Measurements from ENCODE around the gene GTF3C5.
"Not testable (repeated sequence)": the region's sequence is repeated elsewhere in the genome, so short reads cannot be mapped to it uniquely, and the experiment has no call there.

Gene GTF3C5

DNA sequence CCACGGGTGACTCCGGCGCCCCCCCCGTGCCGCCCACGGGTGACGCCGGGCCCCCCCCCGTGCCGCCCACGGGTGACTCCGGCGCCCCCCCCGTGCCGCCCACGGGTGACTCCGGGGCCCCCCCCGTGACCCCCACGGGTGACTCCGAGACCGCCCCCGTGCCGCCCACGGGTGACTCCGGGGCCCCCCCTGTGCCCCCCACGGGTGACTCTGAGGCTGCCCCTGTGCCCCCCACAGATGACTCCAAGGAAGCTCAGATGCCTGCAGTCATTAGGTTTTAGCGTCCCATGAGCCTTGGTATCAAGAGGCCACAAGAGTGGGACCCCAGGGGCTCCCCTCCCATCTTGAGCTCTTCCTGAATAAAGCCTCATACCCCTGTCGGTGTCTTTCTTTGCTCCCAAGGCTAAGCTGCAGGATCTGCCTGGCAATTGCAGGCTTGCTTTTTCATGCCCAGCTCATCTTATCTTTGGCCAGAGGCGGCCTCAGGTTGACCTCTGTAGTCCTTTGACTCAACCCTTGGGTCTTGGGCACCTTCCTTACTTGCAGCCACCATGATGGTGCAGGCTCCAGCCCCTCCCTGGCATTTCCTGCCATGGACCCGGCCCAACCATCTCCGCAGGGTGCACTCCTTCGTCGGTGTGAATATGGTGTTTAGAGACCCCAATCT is 40.8 kb downstream of the GTF3C5 start:
- no peak for DNase-seq (ENCODE audit: low spot score)

DNA sequence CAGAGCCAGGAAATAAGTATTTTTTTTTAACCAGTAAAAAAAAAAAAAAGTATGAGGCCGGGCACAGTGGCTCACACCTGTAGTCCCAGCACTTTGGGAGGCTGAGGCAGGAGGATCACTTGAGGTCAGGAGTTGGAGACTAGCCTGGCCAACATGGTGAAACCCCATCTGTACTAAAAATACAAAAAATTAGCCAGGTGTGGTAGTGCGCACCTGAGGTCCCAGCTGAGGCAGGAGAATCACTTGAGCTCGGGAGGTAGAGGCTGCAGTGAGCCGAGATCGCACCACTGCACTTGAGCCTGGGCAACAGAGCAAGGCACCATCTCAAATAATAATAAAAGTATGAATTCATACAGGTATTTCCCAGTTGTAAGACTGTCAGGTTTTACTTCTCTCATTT is 41.4 kb downstream of the GTF3C5 start:
- not testable (repeated sequence) for DNase-seq (ENCODE audit: low spot score)

DNA sequence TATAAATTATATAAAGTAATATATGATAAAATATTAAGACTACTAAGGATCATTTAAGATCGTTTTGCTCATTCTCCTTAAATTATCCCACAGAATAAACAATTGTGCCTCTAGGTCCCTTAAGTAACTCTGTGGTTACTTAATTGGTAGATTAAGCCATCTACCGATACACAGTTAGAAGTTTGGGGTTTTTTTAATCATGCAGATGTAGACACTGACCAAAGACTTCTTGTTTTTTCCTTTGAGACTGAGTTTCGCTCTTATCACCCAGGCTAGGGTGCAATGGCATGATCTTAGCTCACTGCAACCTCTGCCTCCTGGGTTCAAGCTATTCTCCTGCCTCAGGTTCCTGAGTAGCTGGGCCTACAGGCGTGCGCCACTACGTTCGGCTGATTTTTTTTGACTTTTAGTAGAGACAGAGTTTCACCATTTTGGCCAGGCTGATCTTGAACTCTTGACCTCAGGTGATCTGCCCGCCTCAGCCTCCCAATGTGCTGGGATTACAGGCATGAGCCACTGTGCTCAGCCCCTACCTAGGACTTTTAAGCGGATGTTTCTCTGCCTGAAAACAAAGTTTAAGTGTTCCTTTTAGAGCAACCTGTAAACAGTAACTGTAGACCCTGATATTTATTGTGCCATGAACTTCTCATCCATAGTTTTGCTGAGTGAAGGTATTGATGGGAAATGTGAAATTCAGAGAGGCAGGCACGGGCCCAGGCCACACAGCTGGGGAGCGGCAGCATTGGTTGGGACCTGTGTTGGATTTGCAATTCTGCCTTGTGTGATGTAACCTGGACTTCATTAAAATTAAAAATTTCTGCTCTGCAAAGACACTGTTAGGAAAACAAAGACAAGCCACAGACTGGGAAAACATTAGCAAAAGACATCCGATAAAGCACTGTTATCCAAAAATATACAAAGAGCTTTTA is 42.6 kb downstream of the GTF3C5 start:
- no peak for DNase-seq (ENCODE audit: low spot score)

DNA sequence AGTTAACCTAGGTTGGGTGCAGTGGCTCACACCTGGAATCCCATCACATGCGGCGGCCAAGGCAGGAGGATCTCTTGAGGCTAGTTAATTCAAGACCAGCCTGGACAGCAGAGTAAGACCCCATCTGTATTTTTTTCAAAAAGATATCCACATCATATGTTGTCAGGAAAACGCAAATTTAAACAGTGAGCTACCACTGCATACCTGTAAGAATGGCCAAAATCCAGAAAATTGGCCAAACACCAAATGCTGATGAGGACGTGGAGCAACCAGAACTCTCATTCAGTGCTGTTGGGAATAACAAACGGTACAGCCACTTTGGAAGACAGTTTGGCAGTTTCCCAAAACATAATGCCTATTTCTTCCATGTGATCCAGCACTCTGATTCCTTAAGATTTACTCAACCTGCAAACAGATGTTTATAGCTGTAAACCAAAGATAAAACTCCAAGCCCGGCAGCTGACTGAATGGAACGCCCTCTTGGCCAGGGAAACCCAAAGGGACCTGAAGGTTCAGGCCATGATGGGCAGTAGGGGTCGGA is 43.4 kb downstream of the GTF3C5 start:
- no peak for DNase-seq (ENCODE audit: low spot score)

DNA sequence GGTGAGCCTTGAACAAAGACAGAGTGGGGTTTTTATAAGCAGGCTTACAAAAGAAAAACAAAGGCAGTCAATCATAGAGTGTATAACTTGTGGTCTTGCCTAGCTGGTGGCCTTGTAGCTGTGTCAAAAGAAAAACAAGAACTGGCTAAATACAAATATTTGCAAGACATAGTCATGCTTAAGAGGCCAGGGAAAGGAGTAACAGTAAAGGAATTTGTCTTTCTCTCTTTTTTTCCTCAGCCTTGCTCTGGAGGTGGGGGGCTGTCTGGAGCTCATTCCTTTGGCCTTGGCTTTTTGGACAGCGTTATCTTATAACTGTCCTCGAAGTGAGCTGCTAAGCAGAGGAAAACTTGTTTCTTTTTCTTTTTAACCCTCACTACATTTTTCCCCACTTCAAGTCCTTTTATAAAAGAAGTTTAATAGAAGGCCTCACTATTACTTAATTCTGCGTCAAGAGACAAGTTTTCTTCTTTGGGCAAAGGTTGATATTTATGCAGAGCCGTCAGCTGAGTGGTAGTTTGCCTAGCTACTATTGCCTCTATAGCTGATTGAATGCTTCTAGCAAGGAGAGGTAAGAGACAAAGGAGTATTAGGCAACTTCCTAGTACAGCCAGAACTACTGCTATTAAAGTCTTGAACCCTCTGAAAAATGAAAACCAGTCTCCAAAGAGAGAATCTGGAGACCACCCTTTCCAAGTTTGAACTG is 45.3 kb downstream of the GTF3C5 start:
- DNase-seq (ENCODE audit: low spot score), result no peak

DNA sequence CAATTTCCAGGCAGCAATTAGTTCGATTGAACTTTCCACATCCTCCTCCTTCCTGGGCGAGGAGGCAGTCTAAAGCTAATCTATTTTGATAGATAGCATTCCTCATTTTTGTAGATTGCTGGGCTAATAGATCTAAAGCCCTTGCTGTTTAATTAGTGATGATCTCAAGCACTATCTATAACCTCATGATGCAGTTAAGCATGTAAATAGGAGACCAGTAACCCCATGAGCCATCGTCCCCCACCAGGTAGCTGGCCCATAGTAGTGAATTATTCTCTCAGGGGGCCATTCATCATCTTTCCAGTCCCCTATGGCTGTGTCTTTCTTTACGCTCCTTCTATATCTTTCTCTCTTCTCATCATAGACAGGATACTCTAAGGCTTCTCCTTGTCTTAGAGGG is 45.9 kb downstream of the GTF3C5 start:
- DNase-seq (ENCODE audit: low spot score), result no peak

DNA sequence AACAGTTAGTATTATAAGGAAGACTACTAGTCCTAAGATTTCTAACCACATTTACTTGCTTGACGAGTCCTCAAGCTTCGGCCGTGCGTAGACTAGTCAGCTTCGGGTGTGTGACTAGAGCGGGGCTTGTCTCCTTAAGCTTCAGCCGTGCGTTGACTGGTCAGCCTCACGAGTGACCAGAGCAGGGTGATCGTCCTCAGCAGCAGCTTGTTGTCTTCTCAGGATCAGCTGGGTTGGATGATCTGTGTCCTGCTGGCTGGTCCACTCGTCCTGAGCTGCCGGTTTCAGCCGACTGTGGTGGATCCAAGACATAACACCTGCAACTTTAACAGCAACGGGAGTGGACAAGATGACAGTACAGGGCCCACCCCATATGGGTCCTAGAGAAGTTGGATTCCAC is 47.7 kb downstream of the GTF3C5 start:
- DNase-seq (ENCODE audit: low spot score), result no peak

DNA sequence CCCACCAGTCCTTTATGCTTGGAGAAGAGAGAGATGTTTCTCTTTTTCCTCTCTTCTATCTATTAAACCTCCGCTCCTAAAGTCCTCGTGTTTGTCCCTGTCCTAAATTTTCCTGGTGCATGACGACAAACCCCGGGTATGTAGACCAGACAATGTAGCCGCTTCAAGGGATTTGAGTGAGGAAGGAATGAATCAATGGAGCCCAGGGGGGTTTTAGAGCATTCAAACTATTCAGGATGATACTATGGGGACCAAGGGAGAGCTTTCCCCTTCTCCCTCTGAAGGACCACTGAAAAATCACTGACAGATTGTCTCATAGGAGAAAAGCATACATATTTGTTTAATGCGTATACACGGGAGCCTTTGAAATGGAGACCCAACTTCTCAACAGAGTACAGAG is 49.4 kb downstream of the GTF3C5 start:
- no peak for DNase-seq (ENCODE audit: low spot score)

DNA sequence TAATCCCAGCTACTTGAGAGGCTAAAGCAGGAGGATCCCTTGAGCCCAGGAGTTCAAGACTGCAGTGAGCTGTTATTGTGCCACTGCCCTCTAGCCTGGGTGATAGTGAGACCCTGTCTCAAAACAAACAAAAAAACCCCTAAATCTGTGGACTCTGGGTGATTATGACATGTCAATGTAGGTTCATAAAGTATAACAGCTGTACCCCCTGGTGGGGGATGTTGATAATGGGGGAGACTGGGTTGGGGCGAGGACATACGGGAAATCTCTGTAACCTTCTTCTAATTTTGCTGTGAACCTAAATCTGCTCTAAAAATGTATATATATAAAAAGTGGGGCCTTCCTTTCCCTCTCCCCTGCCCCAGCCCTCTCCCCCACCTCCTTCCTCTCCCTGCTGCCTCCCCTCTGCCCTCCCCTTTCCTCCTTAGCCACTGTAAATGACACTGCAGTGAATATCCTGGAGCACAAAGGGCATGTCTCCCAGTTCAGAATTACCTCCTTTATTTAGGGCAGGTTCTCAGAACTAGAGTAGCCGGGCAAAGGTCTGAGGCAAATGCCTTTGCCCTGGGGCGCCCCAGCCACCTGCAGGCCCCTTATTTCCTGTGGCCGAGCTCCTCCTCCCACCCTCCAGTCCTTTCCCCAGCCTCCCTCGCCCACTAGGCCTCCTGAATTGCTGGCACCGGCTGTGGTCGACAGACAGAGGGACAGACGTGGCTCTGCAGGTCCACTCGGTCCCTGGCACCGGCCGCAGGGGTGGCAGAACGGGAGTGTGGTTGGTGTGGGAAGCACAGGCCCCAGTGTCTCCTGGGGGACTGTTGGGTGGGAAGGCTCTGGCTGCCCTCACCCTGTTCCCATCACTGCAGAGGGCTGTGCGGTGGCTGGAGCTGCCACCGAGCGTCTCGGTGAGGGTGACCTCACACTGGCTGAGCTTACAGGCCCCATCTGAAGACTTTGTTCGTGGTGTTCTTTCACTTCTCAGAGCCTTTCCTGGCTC is 50.3 kb downstream of the GTF3C5 start:
- not testable (repeated sequence) for DNase-seq (ENCODE audit: low spot score)

DNA sequence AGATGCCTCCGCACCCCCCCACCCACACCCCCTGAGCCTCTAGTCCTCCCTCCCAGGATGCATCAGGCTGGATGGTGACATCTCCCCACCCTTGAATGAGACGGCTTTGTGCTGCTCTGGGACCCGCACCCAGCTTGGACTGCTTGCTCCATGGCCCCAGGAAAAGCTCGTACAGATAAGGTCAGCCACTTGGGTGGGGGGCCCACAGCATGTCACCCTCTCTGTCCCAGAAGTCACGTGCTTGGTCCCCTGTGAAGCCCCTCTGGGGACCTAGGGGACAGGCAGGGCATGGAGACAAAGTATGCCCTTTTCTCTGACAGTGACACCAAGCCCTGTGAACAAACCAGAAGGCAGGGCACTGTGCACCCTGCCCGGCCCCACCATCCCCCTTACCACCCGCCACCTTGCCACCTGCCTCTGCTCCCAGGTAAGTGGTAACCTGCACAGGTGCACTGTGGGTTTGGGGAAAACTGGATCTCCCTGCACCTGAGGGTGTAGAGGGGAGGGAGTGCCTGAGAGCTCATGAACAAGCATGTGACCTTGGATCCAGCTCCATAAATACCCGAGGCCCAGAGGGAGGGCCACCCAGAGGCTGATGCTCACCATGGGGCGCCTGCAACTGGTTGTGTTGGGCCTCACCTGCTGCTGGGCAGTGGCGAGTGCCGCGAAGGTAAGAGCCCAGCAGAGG is 51.3 kb downstream of the GTF3C5 start:
- DNase-seq (ENCODE audit: low spot score), result peak; percentile 12

DNA sequence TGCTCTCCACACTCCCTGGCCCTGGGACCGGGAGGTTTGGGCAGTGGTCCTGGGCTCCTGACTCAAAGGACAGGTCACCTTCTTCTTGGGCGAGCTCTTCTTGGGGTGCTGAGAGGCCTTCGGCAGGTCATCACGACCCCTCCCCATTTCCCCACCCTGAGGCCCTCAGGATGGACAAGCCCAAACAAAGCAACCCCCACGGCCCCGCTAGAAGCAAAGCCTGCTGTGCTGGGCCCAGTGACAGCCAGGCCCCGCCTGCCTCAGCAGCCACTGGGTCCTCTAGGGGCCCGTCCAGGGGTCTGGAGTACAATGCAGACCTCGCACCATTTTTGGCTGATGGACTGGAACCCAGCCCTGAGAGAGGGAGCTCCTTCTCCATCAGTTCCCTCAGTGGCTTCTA is 52.9 kb downstream of the GTF3C5 start:
- not testable (repeated sequence) for DNase-seq (ENCODE audit: low spot score)

DNA sequence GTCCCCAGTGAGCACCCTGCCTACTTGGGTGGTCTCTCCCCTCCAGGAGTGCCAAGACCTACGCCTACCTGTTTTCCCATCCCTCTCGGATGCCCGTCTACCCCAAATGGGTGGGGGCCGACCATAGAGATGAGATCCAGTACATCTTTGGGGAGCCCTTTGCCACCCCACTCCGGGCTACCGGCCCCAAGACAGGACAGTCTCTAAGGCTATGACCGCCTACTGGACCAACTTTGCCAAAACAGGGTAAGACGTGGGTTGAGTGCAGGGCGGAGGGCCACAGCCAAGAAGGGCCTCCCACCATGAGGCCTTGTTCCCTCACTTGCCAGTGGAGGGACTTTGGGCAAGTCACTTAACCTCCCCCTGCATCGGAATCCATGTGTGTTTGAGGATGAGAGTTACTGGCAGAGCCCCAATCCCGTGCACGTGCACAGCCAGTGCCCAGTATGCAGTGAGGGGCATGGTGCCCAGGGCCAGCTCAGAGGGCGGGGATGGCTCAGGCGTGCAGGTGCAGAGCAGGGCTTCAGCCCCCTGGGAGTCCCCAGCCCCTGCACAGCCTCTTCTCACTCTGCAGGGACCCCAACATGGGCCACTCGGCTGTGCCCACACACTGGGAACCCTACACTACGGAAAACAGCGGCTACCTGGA is 55.5 kb downstream of the GTF3C5 start:
- DNase-seq (ENCODE audit: low spot score), result not testable (repeated sequence)

DNA sequence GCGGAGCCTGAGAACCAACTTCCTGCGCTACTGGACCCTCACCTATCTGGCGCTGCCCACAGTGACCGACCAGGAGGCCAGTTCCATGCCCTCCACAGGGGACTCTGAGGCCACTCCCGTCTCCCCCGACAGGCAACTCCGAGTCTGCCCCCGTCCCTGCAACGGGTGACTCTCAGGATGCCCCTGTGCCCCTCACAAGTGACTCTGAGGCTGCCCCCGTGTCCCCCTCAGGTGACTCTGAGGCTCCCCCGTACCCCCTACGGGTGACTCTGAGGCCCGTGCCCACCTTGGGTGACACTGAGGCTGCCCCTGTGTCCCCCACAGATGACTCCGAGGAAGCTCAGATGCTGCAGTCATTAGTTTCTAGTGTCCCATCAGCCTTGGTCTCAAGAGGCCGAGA is 56.1 kb downstream of the GTF3C5 start:
- DNase-seq (ENCODE audit: low spot score), result peak; percentile 13

DNA sequence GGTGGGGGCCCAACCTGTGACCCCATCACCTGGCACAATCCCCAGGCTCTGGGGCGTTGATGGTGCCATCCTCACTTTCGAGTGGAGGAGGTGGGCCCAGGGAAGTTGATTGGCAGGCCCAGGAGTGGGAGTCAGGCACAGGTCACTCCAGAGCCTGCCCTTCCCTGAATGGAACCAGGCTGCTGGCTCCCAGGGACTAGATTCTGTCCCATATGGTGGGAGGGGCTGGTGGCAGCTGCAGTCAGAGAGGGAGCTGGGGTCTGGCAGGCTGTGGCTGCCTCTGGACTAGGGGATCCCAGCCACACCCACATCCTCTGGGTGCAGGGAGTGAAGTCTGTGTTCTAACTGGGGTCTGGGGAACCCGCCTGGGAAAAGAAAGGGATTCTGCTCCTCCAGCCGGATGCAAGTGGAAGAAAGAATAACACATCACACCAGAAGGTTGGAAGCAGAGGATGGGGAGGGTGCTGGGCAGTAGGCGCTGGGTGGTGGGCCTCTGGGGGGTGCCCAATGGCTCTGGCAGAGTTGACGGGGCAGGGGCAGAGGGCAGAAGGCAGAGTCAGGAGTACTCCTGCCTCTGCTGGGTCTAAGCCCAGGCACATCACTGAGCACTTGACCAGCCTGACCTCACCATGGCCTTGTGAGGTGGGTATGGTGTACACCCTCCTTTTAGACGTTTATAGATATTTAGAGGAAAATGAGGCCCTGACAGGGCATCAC is 56.8 kb downstream of the GTF3C5 start:
- DNase-seq (ENCODE audit: low spot score), result peak; percentile 18

DNA sequence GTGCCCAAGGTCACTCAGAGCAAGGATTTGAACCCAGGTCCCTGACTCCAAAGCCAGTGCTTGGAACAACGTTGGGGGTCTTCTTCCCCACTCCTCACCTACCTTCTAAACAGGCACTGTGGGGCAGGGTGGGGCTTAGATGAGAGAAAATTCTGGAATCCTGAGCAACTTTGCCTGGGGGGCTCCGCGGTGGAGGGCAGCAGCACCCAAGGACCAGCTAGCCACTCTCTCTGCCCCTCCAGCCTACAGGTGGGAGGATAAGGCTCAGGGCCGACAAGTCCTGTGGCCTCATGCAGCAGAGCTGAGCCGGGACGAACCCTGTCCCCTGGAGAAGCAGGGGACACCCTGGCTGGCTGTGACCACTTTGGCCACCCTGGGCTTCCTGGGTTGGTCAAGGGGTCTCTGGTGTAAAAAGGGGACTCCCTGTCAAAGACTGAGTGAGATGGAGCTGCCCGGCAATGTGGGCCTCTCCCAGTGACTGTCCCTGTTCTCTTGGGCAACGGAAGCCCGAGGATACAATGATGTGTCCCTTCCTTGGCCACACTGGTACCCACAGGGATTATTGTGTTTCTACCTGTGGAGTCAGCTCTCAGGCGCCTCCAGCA is 57.5 kb downstream of the GTF3C5 start:
- no peak for DNase-seq (ENCODE audit: low spot score)

DNA sequence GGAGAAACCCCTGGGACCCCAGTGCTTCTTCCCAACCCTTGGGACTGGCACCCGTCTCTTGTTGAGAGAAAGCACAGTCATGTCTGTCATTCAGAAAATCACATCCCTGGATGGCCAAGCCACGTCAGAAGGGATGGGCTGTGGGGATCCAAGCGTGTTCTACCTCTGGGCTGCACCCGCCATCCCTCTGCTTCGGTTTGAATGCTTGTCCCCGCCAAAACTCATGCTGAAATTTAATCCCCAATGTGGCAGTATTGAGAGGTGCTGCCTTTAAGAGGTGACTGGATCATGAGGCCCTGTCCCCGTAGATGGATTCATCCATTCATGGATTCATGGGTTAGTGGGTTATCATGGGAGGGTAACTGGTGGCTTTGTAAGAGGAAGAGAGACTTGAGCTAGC is 58.0 kb downstream of the GTF3C5 start:
- no peak for DNase-seq (ENCODE audit: low spot score)

DNA sequence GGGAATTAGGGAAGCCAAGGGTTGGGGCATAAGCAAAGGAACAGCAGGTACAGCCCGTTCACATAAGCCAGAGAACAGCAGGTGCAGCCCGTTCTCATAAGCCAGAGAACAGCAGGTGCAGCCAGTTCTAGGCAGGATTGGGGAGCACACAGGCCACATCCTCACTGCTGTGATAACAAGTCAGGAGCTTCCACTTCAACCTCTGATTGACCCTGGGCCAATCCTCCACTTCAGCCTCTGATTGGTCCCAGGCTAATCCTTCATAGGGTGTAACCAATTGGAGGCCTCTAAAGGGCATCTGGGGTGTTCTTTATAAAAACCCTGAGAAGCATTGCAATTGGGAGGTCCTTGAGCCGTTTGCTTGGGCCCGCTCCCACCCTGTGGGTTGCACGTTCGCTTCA is 58.5 kb downstream of the GTF3C5 start:
- DNase-seq (ENCODE audit: low spot score), result no peak

DNA sequence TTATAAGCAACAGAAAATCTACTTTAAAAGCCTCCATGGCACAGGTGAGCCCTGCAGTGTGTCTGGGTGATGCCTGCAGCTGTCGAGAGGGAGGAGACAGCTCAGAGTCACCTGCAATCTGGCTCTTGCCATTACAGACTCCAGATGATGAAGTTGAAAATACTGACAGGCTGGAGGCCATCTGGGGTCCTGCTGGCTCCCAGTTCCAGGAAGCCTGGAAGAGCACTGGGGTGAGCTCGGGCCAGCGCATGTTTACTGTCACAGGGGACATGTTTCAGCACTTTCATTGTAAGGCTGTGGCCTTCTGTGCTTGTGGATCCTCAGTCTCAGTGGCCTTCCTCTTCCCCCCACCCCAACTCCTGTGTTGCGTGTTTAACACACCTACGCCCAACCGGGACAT is 59.4 kb downstream of the GTF3C5 start:
- DNase-seq (ENCODE audit: low spot score), result no peak

DNA sequence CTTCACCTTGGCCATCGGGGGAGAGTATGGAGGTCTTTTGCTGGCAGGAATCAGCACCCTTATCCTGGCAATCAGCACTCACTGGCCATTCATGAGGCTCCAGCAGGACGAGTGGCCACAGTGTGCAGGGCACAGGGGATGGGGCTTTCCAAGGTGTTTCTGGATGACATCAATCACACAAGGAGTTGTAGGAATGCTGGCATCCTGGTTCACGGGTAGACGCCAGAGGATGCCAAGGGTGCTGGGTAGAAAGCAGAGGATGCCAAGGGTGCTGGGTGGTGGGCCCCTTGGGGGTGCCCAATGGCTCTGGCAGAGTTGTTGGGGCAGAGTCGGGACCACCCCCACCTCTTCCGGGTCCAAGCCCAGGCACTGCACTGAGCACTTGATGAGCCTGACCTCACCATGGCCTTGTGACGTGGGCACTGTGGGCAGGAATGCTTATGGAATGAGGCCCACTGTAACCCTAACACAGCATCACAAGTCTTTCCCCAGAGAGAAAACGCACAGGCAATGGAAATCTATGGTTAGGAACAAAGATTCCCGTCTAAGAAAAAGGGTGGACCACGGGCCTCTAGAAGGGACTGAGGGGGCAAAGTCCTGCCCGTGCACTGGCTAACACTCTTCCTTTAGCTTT is 60.1 kb downstream of the GTF3C5 start:
- no peak for DNase-seq (ENCODE audit: low spot score)
